ENCODE data around the gene PNPLA8. TPM values are rescaled to one million over a fixed set of nuclear protein-coding genes. Genes with fewer than 3 reads are reported as not detected.

The PNPLA8 gene
- total RNA-seq, 4 donors from 2014 or later = 28.0 to 49.2 (median 37.8) TPM

DNA sequence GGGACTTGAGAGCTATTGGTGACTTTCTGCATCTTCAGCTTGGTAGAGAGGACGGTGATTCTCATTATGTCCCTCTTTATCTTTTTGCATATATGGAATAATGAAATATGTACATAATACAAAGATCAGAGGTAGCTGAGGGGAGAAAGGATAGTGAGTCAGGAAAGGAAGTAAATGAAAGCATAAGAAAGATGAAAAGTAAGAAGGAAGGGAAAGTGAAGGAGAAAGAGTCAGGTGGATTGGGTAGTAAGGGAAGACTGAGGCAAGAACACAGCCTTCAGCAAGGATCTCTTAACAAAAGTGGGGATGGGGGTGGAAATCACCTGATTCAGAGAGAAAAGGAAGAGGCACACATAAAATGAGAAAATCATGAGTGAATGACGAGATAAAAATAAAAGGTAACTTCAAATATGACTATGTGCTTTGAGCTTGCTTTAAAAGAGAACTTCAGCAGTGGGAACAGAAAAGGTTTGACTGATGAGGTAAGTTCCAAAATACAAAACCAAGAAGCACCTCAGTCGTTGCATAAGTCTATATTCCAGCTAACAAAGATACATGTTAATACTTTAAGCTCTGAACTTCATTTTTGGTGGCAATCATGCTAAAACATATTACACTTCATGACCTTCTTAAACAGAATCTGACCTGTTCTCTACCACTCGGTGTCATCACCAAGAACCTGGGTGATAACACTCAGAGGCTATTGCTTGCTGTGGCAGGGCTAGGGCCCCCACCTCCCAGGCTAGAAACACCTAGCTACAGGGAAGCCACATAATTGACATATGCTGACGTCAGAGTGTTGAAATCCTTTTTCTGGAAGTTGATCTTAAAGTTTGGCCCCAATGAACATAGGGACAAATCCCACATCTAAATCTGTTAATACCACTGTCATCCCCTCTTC lies 102.6 kb downstream of the PNPLA8 start:
- 79% methylated on average over 5 of the region's 5 CpGs for WGBS, 2 donors

DNA sequence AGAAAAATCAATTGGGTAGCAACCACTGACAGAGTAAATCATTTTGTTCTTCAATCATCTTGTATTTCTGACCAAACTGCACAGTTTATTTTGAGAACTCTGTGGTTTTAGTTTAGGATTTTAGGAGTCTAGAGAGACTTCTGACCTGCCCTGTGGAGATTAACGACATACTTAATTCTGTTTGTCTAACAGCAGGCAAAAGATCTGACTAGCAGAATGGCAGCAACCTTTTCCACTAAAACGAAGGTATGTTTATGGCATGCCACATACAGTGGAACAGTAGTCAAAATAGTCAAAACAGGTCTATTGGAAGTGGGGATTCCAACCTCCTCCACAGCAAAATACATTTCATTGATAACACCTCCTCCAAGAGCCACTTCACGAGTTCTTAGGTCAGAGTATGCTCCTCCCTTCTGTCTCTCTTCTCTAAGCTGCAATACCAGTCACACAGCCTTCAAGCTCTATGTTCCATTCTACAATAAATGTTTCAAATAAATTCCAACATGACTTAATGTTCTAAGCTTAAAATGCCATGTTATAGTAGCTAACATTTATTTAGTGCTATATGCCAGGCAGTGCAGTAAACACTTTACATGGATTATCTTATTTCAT lies 104.1 kb downstream of the PNPLA8 start:
- no peak for DNase-seq (ENCODE audit: low spot score in 2 of 2)

More for the DNA sequence above, 102.6 kb downstream of the PNPLA8 start:
- no peaks in the 10 kb centered on the region for H3K9me3 ChIP-seq
- H3K4me1 ChIP-seq = no peaks in the 10 kb centered on the region
- H3K27ac ChIP-seq = no peak overlapping the region
- no peaks in the 10 kb centered on the region for H3K27me3 ChIP-seq
- no peak for DNase-seq (ENCODE audit: low spot score in 2 of 2)
- TF ChIP-seq EP300 (IDR thresholded peaks at IDR 0.05) (no peak), POLR2A (IDR thresholded peaks at IDR 0.05) (no peak)
- TF ChIP-seq, protein P1, sequence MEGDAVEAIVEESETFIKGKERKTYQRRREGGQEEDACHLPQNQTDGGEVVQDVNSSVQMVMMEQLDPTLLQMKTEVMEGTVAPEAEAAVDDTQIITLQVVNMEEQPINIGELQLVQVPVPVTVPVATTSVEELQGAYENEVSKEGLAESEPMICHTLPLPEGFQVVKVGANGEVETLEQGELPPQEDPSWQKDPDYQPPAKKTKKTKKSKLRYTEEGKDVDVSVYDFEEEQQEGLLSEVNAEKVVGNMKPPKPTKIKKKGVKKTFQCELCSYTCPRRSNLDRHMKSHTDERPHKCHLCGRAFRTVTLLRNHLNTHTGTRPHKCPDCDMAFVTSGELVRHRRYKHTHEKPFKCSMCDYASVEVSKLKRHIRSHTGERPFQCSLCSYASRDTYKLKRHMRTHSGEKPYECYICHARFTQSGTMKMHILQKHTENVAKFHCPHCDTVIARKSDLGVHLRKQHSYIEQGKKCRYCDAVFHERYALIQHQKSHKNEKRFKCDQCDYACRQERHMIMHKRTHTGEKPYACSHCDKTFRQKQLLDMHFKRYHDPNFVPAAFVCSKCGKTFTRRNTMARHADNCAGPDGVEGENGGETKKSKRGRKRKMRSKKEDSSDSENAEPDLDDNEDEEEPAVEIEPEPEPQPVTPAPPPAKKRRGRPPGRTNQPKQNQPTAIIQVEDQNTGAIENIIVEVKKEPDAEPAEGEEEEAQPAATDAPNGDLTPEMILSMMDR (IDR thresholded peaks at IDR 0.05) = no peak
- H3K4me3 ChIP-seq = no peak overlapping the region
- no peaks in the 10 kb centered on the region for H3K36me3 ChIP-seq

More for the DNA sequence above, 104.1 kb downstream of the PNPLA8 start:
- no peaks in the 10 kb centered on the region for H3K4me1 ChIP-seq
- no peaks in the 10 kb centered on the region for H3K36me3 ChIP-seq
- WGBS, 2 donors = 38 to 44% methylated on average over 3 of the region's 3 CpGs
- H3K9me3 ChIP-seq = no peaks in the 10 kb centered on the region
- no peak overlapping the region for H3K4me3 ChIP-seq
- TF ChIP-seq, protein P1 (IDR thresholded peaks at IDR 0.05) = no peak
- no peak for TF ChIP-seq EP300 (IDR thresholded peaks at IDR 0.05)
- no peak for TF ChIP-seq POLR2A (IDR thresholded peaks at IDR 0.05)
- no peak overlapping the region for H3K27ac ChIP-seq
- no peaks in the 10 kb centered on the region for H3K27me3 ChIP-seq

Other genes with a start within 250 kb of the PNPLA8 start
- gene NRCAM, start 69.7 kb downstream of the PNPLA8 start, total RNA-seq = 10 to 100 TPM; 16.5 to 87.4 (median 22.4) TPM
- 10 to 100 TPM; 20.3 to 33.0 (median 25.4) TPM for gene THAP5, start 43.6 kb upstream of the PNPLA8 start, total RNA-seq
- 10 to 100 TPM; 14.7 to 20.4 (median 16.9) TPM for gene DNAJB9, start 43.7 kb upstream of the PNPLA8 start, total RNA-seq

Data from tibial nerve (tissue), 4 donors.